ENCODE results near the gene HSD17B7. TPM values are rescaled to one million over a fixed set of nuclear protein-coding genes. Genes with fewer than 3 reads are reported as not detected.
A peak's percentile ranks its signal among the peaks of the same experiment; 100 is the strongest.
"Not testable (repeated sequence)": the region's sequence is repeated elsewhere in the genome, so short reads cannot be mapped to it uniquely, and the experiment has no call there.

The HSD17B7 gene
- total RNA-seq, 1 donor from 2014 or later = 17.2 TPM

- Mint-ChIP-seq H3K27me3 (ENCODE audit: unreplicated experiment) (no peaks in the 10 kb centered on the region), H3K27ac (ENCODE audit: unreplicated experiment) (no peak overlapping the region), H3K36me3 (ENCODE audit: low read depth, unreplicated experiment) (no peaks in the 10 kb centered on the region), H3K9me3 (ENCODE audit: unreplicated experiment) (no peaks in the 10 kb centered on the region), H3K4me1 (ENCODE audit: unreplicated experiment) (no peaks in the 10 kb centered on the region), H3K4me3 (ENCODE audit: unreplicated experiment) (no peak overlapping the region)
- no peak for TF ChIP-seq CTCF (IDR thresholded peaks at IDR 0.05; ENCODE audit: unreplicated experiment)
- DNase-seq (ENCODE audit: low spot score) = no peak
Measured at GRCh38 chr1:162772571-162773154, 17.8 kb upstream of the HSD17B7 start.

- H3K27ac Mint-ChIP-seq (ENCODE audit: unreplicated experiment) = no peak overlapping the region
Measured at GRCh38 chr1:162774007-162774406, 16.5 kb upstream of the HSD17B7 start.

GRCh38 chr1:162779043-162779442, 11.5 kb upstream of the HSD17B7 start:
- DNase-seq (ENCODE audit: low spot score) = no peak
- Mint-ChIP-seq H3K27ac (ENCODE audit: unreplicated experiment) (no peak overlapping the region), H3K4me3 (ENCODE audit: unreplicated experiment) (no peak overlapping the region), H3K27me3 (ENCODE audit: unreplicated experiment) (peaks cover 4% of the 10 kb centered on the region), H3K4me1 (ENCODE audit: unreplicated experiment) (peaks cover 3% of the 10 kb centered on the region), H3K9me3 (ENCODE audit: unreplicated experiment) (no peaks in the 10 kb centered on the region), H3K36me3 (ENCODE audit: low read depth, unreplicated experiment) (no peaks in the 10 kb centered on the region)
- TF ChIP-seq CTCF (IDR thresholded peaks at IDR 0.05; ENCODE audit: unreplicated experiment) = no peak

More at GRCh38 chr1:162774007-162774406, 16.5 kb upstream of the HSD17B7 start:
- Mint-ChIP-seq H3K9me3 (ENCODE audit: unreplicated experiment) (no peaks in the 10 kb centered on the region), H3K4me1 (ENCODE audit: unreplicated experiment) (no peaks in the 10 kb centered on the region), H3K36me3 (ENCODE audit: low read depth, unreplicated experiment) (no peaks in the 10 kb centered on the region), H3K4me3 (ENCODE audit: unreplicated experiment) (no peak overlapping the region), H3K27me3 (ENCODE audit: unreplicated experiment) (no peaks in the 10 kb centered on the region)
- no peak for DNase-seq (ENCODE audit: low spot score)
- no peak for TF ChIP-seq CTCF (IDR thresholded peaks at IDR 0.05; ENCODE audit: unreplicated experiment)

- no peak for TF ChIP-seq CTCF (IDR thresholded peaks at IDR 0.05; ENCODE audit: unreplicated experiment)
- no peak for DNase-seq (ENCODE audit: low spot score)
- Mint-ChIP-seq H3K27ac (ENCODE audit: unreplicated experiment) (no peak overlapping the region), H3K27me3 (ENCODE audit: unreplicated experiment) (peaks cover 4% of the 10 kb centered on the region), H3K9me3 (ENCODE audit: unreplicated experiment) (no peaks in the 10 kb centered on the region), H3K4me3 (ENCODE audit: unreplicated experiment) (no peak overlapping the region), H3K36me3 (ENCODE audit: low read depth, unreplicated experiment) (no peaks in the 10 kb centered on the region), H3K4me1 (ENCODE audit: unreplicated experiment) (peaks cover 9% of the 10 kb centered on the region)
Measured at GRCh38 chr1:162782671-162783070, 7.8 kb upstream of the HSD17B7 start.

- H3K9me3 Mint-ChIP-seq (ENCODE audit: unreplicated experiment); DNase-seq (ENCODE audit: low spot score); H3K4me3 Mint-ChIP-seq (ENCODE audit: unreplicated experiment); H3K4me1 Mint-ChIP-seq (ENCODE audit: unreplicated experiment); H3K27me3 Mint-ChIP-seq (ENCODE audit: unreplicated experiment); H3K36me3 Mint-ChIP-seq (ENCODE audit: low read depth, unreplicated experiment); H3K27ac Mint-ChIP-seq (ENCODE audit: unreplicated experiment): not testable (repeated sequence)
Measured at GRCh38 chr1:162784926-162785325, 5.6 kb upstream of the HSD17B7 start.

GRCh38 chr1:162788783-162789182, 1.7 kb upstream of the HSD17B7 start:
- H3K27me3 Mint-ChIP-seq (ENCODE audit: unreplicated experiment); H3K27ac Mint-ChIP-seq (ENCODE audit: unreplicated experiment); H3K36me3 Mint-ChIP-seq (ENCODE audit: low read depth, unreplicated experiment); H3K4me3 Mint-ChIP-seq (ENCODE audit: unreplicated experiment); H3K9me3 Mint-ChIP-seq (ENCODE audit: unreplicated experiment); DNase-seq (ENCODE audit: low spot score); H3K4me1 Mint-ChIP-seq (ENCODE audit: unreplicated experiment): not testable (repeated sequence)

GRCh38 chr1:162790985-162791357, 469 bp downstream of the HSD17B7 start:
- H3K27ac Mint-ChIP-seq (ENCODE audit: unreplicated experiment); H3K4me1 Mint-ChIP-seq (ENCODE audit: unreplicated experiment); H3K9me3 Mint-ChIP-seq (ENCODE audit: unreplicated experiment); H3K27me3 Mint-ChIP-seq (ENCODE audit: unreplicated experiment); H3K36me3 Mint-ChIP-seq (ENCODE audit: low read depth, unreplicated experiment): not testable (repeated sequence)
- peak; percentile 5 for DNase-seq (ENCODE audit: low spot score)
- H3K4me3 Mint-ChIP-seq (ENCODE audit: unreplicated experiment) = peak overlapping the region; percentile 88

GRCh38 chr1:162794284-162794683, 3.8 kb downstream of the HSD17B7 start:
- not testable (repeated sequence) for DNase-seq (ENCODE audit: low spot score); H3K27me3 Mint-ChIP-seq (ENCODE audit: unreplicated experiment); H3K27ac Mint-ChIP-seq (ENCODE audit: unreplicated experiment); H3K4me1 Mint-ChIP-seq (ENCODE audit: unreplicated experiment); H3K9me3 Mint-ChIP-seq (ENCODE audit: unreplicated experiment); H3K4me3 Mint-ChIP-seq (ENCODE audit: unreplicated experiment)
- H3K36me3 Mint-ChIP-seq (ENCODE audit: low read depth, unreplicated experiment) = peaks cover 10% of the 10 kb centered on the region
